Measurements from ENCODE around the gene TIMP2.

Gene TIMP2

DNA sequence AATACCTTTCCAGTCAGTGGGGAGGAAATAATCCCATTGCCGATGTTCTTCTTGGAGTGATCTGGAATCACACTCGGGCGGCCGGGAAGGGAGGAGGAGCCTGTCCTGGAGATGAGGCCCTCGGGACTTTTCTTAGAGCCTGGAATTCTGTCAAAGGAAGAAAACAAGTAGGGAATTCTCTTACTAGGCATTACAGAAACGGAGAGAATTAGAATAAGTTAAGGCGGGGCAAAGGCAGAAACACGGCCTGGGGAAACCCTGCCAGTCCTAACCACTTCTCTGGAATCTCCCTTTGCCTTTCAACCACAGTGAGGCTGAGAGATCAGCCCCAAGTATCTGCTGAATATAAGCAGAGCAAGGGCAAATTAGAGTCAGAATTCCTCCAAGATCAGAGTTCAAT lies 112.3 kb downstream of the TIMP2 start:
- no peak for DNase-seq (ENCODE audit: low read depth)

- no peak for DNase-seq (ENCODE audit: low read depth)
These were observed 117.0 kb downstream of the TIMP2 start for GRCh38 chr17:78808163-78808562.

GRCh38 chr17:78806451-78806850 lies 118.7 kb downstream of the TIMP2 start:
- no peak for DNase-seq (ENCODE audit: low read depth)

GRCh38 chr17:78805301-78805700 lies 119.9 kb downstream of the TIMP2 start:
- no peak for DNase-seq (ENCODE audit: low read depth)

DNA sequence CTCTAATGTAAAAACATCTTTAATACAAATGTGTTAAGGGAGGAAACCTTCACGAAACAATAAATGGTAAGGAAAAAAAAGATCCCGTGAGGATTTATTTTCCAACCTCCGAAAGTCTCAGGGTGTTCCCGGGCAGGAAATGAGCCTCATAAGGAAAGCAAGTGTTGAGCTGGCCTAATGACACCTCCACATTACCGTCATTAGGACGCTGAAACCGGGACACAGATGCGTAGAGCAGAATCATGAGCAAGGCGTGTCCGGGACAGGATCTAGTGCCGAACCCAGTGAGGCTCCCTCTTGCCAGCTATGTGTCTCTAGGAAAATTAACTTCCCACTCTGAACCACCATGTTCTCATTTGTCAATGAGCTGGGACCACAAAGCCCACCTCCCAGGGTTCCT lies 120.4 kb downstream of the TIMP2 start:
- no peak for DNase-seq (ENCODE audit: low read depth)

DNA sequence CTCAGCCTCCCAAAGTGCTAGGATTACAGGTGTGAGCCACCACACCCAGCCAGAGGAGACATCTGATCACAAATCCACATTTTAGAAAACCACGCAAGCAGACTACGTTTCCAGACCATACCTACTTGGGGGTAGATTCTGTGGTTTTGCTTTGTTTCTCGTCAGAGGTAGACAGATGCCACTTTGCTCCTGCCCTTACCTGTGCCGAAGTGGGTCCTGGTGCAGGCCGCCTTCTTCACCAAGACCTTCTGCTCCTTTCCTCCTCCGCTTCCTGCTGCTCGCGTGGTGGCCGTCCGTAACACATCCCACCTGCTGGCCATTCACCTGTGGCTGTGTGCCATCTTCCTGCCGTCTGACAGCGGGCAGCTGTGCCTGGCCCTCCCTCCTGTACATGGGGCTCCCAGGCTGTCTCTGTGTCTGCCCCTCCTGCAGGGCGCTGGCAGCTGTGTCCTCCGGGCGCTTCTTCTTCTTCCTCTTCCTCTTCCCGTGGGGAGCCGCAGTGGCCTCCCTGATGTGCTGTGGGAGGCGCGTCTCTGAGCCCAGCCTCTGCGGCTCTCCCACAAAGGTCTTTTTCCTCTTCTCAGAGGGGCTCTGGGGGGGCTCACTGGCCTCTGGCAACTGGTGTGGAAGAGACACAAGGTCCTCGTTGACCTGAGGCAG lies 121.9 kb downstream of the TIMP2 start:
- DNase-seq (ENCODE audit: low read depth): no peak

All from stimulated activated CD8-positive, alpha-beta memory T cell treated with anti-CD3 and anti-CD28 coated beads, Interleukin-15, amount 100 ng/mL, for 24 hours (primary cell).